ENCODE measurements around the gene PSMG3.

PSMG3 gene

DNA sequence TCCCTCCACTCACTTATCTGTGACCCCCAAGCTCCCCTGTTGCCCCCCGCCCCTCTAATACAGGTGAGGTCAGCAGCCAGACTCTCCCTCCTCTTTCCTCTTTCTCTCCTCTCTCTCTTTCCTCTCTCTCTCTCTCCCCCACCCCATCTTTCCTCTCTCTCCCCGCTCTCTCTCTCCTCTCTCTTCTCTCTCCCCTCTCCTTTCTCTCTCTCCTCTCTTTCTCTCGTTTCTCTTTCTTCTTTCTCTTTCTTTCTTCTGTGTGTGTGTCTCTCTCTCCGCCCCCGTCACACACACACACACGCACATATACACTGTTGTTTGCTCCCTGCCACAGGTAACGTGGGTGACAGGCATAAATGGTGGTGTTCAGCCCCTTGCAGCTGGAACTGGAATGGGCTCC, 37.2 kb upstream of the PSMG3 start:
- Histone ChIP-seq H3K27me3 (ENCODE audit: insufficient read depth, low read depth, severe bottlenecking) (no peaks in the 10 kb centered on the region), H3K4me3 (ENCODE audit: low read depth, low read length) (no peak overlapping the region), H3K27ac (no peak overlapping the region; the same call in 1 of the 2 replicates), H3K9me3 (ENCODE audit: severe bottlenecking) (no peaks in the 10 kb centered on the region), H3K36me3 (no peaks in the 10 kb centered on the region)
- no peak for TF ChIP-seq CTCF (IDR thresholded peaks at IDR 0.05; ENCODE audit: low read depth, low read length)
- no peak for DNase-seq

GRCh38 chr7:1604383-1604782, 34.6 kb upstream of the PSMG3 start:
- DNase-seq: no peak
- Histone ChIP-seq H3K4me3 (ENCODE audit: low read depth, low read length) (no peak overlapping the region), H3K27me3 (ENCODE audit: insufficient read depth, low read depth, severe bottlenecking) (no peaks in the 10 kb centered on the region), H3K9me3 (ENCODE audit: severe bottlenecking) (no peaks in the 10 kb centered on the region), H3K36me3 (no peaks in the 10 kb centered on the region), H3K27ac (no peak overlapping the region)
- no peak for TF ChIP-seq CTCF (IDR thresholded peaks at IDR 0.05; ENCODE audit: low read depth, low read length)

GRCh38 chr7:1603346-1604225, 33.8 kb upstream of the PSMG3 start:
- no peaks in the 10 kb centered on the region for H3K36me3 ChIP-seq
- no peaks in the 10 kb centered on the region for H3K9me3 ChIP-seq (ENCODE audit: severe bottlenecking)
- TF ChIP-seq CTCF (IDR thresholded peaks at IDR 0.05; ENCODE audit: low read depth, low read length): no peak
- no peak overlapping the region for H3K4me3 ChIP-seq (ENCODE audit: low read depth, low read length)
- H3K27me3 ChIP-seq (ENCODE audit: insufficient read depth, low read depth, severe bottlenecking): no peaks in the 10 kb centered on the region
- DNase-seq: peak; percentile 8
- no peak overlapping the region for H3K27ac ChIP-seq

DNA sequence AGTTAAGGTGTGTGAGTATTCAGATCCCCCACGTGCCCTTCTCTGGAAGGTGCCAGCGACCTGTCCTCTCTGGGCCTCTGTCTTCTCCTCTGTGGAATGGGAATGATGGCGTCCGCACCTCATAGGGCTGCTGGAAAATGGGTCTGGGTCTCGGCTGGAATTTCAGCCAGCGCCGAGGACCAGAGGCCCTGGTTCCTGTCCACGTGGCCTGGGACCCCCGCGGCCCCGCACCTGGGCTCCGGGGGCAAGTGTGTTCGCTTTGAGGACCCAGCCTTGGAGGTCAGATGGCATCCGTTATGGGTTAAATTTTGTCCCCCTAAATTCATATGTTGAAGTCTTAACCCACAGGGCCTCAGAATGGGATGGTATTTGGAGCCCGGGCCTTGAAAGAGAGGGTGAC, 32.6 kb upstream of the PSMG3 start:
- Histone ChIP-seq H3K27me3 (ENCODE audit: insufficient read depth, low read depth, severe bottlenecking) (no peaks in the 10 kb centered on the region), H3K36me3 (no peaks in the 10 kb centered on the region), H3K9me3 (ENCODE audit: severe bottlenecking) (no peaks in the 10 kb centered on the region), H3K27ac (no peak overlapping the region), H3K4me3 (ENCODE audit: low read depth, low read length) (no peak overlapping the region)
- no peak for TF ChIP-seq CTCF (IDR thresholded peaks at IDR 0.05; ENCODE audit: low read depth, low read length)
- no peak for DNase-seq

- peak; percentile 8 for DNase-seq
- H3K36me3 ChIP-seq: no peaks in the 10 kb centered on the region
- H3K9me3 ChIP-seq (ENCODE audit: severe bottlenecking): no peaks in the 10 kb centered on the region
- H3K27me3 ChIP-seq (ENCODE audit: insufficient read depth, low read depth, severe bottlenecking): no peaks in the 10 kb centered on the region
- H3K4me3 ChIP-seq (ENCODE audit: low read depth, low read length): no peak overlapping the region
- no peak overlapping the region for H3K27ac ChIP-seq
- no peak for TF ChIP-seq CTCF (IDR thresholded peaks at IDR 0.05; ENCODE audit: low read depth, low read length)
These were observed 32.1 kb upstream of the PSMG3 start for GRCh38 chr7:1601956-1602355.

Data from WERI-Rb-1 (cell line).